GM21723 (cell line): Measurements from ENCODE around the gene OR2D2.
"Not testable (repeated sequence)": the region's sequence is repeated elsewhere in the genome, so short reads cannot be mapped to it uniquely, and the experiment has no call there.

Experiments used
- ATAC-seq: cut with Tn5 transposase; IDR thresholded peaks from one replicate; pipeline ENCODE4 v1.9.1; 2021; ENCODE audit warnings: mild to moderate bottlenecking, moderate library complexity; ENCODE audit not compliant: unreplicated experiment

The OR2D2 gene

DNA sequence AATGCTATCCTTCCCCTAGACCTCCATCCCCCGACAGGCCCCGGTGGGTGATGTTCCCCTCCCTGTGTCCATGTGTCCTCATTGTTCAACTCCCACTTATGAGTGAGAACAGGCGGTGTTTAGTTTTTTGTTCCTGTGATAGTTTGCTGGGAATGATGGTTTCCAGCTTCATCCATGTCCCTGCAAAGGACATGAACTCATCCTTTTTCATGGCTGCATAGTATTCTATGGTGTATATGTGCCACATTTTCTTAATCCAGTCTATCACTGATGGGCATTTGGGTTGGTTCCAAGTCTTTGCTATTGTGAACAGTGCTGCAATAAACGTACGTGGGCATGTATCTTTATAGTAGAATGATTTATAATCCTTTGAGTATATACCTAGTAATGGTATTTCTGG lies 4.6 kb downstream of the OR2D2 start:
- ATAC-seq, result not testable (repeated sequence)

- no peak for ATAC-seq
Measured at GRCh38 chr11:6882751-6883150, 9.5 kb downstream of the OR2D2 start.

- ATAC-seq, result no peak
Measured at GRCh38 chr11:6876914-6877313, 15.4 kb downstream of the OR2D2 start.

DNA sequence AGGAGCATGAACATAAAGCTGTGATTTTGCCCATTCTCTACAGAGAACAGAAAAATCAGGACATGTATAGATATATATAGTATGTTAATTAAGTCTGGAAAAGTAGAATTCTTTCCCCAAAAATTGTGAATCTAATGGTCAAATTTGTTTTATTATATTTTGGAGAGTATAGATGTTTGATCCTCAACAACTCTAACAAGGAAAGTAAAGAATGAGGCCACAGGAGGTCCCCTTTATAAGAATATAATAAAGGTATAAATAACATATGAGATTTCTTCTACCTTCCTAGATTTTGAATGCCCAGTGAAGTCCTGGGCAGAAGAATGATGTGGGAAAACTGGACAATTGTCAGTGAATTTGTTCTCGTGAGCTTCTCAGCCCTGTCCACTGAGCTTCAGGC lies 16.0 kb downstream of the OR2D2 start, which contains the start of gene OR10A4:
OR10A4 (plus strand) TSS at position 301 of the 400 bp plus-strand sequence; CDS start at position 324, 23 bp downstream.
- no peak for ATAC-seq

DNA sequence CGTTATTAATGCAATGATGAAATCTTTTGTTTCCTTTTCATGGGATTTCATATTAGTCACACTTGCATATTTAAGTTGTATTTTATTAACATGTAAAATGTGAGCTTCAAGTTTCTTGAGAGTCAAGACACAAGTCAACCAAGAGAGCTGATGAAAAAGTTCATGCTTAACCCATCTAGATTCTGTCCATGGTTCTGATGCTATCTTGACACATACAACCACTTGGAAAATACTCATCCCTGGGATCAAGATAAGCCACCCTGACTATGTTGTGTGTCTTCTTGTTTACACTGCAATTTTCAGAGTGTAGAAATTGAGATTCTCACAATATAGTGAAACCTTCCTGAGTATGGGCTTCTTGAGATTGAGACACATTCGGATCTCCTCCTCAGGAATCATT lies 16.5 kb downstream of the OR2D2 start:
- no peak for ATAC-seq

GRCh38 chr11:6871278-6871677 lies 21.0 kb downstream of the OR2D2 start:
- no peak for ATAC-seq

- no peak for ATAC-seq
Measured at GRCh38 chr11:6864438-6864837, 27.9 kb downstream of the OR2D2 start.

DNA sequence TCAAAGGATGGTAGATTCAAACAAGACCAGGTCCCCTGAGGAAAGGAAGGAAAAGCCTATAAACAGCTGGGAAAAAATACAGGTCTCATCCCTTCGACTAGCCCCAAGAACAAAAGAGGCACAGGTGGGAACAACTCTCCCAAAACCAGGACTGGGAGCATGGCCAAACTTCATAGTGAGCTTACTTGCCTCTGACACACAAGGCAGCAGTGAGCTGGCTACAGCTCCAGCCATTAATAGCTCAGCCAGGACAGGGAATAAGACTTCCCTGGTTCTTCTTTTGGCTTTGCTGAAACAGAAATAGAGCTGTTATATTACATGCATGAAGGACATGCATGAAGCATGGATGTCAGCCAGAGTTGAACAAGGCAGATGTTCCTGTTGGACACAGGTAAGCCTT lies 29.3 kb downstream of the OR2D2 start, which contains the start of gene OR10A2:
OR10A2 (plus strand) TSS at position 97 of the 400 bp plus-strand sequence. CDS start 6,698 bp downstream, outside the sequence.
- ATAC-seq, result no peak

DNA sequence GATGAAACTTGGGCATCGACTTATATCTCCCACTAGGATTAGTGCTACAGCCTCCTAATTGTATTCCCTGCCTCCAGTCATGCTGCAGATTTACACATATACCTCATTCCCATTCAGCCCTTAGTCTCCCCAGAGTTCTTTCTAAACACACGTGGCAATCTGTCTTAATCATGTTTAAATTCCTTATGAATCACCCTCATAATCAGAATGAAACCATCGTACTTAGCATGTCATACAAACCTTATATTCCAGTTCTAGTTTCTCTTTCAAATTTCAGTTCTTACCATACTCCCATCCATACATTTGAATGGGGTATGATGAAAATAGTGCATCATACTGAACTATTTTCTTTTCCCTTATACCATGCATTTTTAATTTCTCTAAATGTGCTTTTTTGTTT lies 35.4 kb downstream of the OR2D2 start:
- ATAC-seq, result peak; percentile 83

DNA sequence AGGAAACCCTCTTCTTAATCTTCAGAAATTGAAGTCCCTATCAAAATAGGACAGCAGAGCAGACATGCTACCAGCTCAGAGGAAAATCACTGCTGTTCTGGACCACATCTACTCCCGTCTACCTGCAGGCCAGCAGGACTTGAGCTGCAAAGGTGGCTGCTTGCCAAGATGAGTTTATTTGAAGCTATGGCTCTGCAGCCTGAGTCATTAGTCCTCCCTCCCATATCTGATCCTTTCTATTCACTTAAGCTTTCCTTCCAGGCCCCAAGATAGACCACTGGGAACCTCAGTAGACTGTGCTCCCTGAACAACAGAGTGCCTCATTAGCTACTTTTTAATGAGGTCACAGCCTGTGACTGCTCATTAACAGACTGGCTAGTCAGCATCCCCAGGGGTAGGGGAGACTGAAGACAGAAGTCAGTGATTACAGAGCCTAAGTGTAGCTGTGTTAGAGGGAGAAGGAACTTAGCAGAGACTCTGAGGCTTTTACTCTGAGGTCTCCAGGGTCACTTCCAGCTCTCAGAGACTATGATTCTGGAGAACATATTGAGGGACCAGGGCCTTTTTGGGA lies 36.2 kb downstream of the OR2D2 start:
- ATAC-seq, result no peak

- ATAC-seq, result not testable (repeated sequence)
Measured at GRCh38 chr11:6854801-6855200, 37.5 kb downstream of the OR2D2 start.

- ATAC-seq, result no peak
Measured at GRCh38 chr11:6850526-6850925, 41.8 kb downstream of the OR2D2 start.

DNA sequence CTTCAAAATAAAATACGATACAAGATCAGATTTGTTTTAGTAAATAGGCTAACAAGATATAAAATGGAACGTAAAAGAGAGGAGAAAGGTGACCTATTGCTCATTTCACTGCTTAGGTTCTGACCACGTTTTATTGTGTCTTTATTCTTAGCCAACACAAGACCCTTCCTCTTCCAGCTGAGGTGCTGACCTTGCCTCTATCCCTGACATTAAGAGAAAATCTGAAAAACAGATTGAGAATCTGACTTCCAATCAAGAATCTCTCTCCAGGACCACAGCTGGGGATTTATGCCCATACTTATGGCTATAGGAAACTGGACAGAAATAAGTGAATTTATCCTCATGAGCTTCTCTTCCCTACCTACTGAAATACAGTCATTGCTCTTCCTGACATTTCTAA lies 46.9 kb downstream of the OR2D2 start, which contains the start of gene OR10A5:
OR10A5 (plus strand) TSS at position 301 of the 400 bp plus-strand sequence; CDS start at position 301, 0 bp downstream.
- ATAC-seq, result no peak

- ATAC-seq, result no peak
Measured at GRCh38 chr11:6844356-6844755, 47.9 kb downstream of the OR2D2 start.

DNA sequence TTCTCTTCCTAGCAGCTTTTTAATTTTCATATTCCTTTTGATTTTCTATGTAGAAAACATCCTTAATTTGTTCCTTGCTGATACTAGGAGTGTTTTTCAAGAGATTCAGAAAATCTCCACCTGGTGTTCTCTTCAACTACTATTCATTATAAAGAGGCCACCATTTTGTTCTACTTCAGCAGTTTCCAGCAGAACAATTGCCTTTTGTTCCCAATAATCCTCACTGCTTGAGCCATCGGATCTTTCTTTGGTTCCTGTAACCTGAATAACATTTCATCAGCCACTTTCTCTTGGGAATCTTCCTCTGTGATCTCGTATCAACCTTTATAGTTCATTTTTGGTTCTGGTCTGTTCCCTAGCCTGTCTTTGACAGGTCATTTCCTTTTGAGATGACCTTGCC lies 48.6 kb downstream of the OR2D2 start:
- ATAC-seq, result no peak

DNA sequence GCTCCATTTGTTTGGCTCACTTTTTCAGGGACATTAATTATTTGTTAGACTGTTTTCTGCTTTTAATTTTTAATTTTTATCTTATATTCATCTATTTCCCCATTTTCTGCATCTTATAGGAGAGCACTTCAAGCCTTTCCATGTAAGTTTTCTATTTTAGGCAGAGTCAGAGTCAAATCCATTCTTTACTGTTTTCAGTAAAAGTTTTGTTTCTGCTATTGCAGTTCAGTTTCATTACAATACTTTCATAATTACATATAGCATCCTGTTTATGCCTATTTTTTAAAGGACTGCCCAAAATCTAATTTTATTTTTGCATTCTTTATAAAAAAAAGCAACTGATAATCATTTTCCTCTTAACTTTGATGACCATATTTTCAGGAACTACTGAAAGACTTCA lies 50.6 kb downstream of the OR2D2 start:
- ATAC-seq, result no peak
